Kidney capillary endothelial cell (primary cell): ENCODE measurements around the gene COL18A1.

Experiments
- DNase-seq: peaks from one replicate; pipeline ENCODE4 v3.0.0-alpha.2; 2018; ENCODE audit warnings: low spot score

The COL18A1 gene

GRCh38 chr21:45455674-45456583 lies 51.0 kb downstream of the COL18A1 start:
- no peak for DNase-seq

DNA sequence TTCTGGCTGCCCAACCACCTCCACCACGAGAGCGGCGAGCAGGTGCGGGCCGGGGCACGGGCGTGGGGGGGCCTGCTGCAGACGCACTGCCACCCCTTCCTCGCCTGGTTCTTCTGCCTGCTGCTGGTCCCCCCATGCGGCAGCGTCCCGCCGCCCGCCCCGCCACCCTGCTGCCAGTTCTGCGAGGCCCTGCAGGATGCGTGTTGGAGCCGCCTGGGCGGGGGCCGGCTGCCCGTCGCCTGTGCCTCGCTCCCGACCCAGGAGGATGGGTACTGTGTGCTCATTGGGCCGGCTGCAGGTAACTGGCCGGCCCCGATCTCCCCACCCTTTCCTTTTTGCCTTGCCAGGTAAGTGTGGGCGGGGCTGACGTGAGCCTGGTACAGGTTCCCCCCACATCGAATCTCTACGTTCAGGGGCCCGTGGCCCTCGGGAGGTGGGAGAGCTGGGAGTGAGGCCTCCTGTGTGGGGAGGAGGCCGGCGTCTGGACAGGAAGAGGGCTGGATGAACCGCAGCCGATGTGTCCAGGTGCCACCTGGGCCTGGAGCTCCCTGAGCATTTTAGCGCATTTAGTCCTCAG lies 51.7 kb downstream of the COL18A1 start:
- no peak for DNase-seq

DNA sequence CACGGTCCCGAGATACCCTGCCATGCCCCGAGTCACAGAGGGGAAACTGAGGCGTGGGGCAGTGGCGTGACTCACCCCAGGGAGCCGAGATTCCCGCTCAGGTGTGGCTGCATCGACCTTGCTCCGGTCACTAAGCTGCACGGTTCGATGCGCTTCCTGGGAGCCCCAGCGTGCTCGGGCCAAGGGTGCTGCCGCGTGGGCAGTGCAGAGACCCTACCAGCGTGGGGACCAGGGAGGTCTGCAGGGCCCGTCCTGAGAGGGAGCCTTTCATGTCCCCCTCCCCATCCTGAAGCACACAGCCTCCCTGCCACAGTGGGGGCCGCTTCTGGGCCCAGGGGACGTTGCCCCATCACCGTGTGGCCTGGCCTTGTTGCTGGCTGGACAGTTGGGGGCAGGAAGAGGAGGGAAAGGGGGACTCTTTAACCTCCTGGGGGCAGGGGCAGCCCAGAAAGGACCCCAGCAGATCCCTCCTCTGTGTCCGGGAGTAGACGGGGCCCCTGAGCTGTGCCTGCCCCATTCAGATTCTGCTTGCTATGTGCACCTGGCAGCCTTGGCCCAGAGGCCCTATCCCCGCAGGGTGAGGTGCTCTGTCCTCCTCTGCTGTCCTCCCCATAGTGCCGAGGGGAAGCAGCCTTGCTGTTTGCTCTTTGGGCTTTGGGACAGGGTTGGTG lies 52.3 kb downstream of the COL18A1 start:
- no peak for DNase-seq

- no peak for DNase-seq
Measured at GRCh38 chr21:45457832-45458172, 52.8 kb downstream of the COL18A1 start.

GRCh38 chr21:45458281-45459170 lies 53.6 kb downstream of the COL18A1 start:
- DNase-seq = no peak

- no peak for DNase-seq
Measured at GRCh38 chr21:45459171-45460010, 54.4 kb downstream of the COL18A1 start.

- DNase-seq = no peak
Measured at GRCh38 chr21:45460011-45460565, 55.1 kb downstream of the COL18A1 start.

- DNase-seq = no peak
Measured at GRCh38 chr21:45460611-45461368, 55.8 kb downstream of the COL18A1 start.

GRCh38 chr21:45461369-45461750 lies 56.4 kb downstream of the COL18A1 start:
- no peak for DNase-seq

DNA sequence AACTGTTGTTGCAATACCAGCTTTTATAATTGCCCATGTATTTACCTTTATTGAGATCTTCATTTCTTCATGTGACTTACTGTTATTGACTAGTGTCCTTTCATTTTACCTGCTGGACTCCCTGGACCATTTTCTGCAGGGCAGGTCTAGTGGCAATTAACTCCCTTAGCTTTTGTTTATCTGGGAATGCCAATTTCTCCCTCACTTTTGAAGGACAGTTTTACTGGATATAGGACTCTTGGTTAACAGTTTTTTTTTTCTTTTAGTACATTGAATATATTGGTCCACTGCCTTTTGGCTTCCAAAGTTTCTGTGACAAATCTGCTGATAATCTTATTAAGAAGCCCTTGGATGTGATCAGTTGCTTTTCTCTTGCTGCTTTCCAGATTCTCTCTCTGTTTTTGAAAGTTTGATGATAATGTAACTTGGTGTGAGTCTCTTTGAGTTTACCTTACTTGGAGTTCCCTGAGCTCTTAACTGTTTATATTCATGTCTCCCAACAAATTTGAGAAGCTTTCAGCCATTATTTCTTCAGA lies 56.9 kb downstream of the COL18A1 start:
- DNase-seq = no peak

GRCh38 chr21:45463871-45464270 lies 58.9 kb downstream of the COL18A1 start:
- no peak for DNase-seq

DNA sequence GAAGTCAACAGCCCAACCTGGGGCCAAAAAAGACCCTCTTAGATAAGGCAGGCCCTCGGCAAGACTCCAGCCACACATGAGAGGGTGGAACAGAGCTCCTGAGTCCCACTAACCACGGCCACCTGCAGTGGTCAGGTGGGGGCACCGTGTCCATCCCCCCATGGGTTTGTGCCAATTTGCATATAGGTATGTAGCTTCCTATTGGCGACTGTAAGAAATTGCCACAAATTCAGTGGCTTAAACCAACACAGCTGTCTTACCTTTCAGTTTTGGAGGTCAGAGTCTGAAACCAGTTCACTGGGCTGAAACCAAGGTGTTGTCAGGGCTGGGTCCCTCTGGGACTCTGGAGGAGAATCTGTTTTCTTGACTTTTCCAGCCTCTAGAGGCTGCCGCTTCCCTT lies 59.3 kb downstream of the COL18A1 start:
- no peak for DNase-seq

DNA sequence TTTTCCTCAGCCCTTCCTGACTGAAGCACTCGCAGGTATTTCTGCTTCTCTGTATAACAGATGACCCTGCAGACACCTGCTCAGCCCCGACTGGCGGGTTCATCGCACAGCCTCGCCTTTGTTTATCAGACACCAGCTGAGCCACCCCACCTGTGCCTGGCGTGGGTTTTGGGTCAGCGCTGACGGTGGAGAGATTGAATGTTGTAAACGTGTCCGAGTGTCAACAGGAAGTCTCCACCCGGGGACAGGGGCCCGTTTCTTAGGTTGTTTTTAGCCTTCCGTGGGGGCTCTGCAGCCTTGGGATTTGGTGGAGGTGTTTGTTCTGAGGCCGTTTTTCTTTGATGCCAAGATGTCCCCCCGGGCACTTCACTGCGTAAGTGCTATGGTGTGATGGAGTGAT lies 60.1 kb downstream of the COL18A1 start:
- DNase-seq = no peak

DNA sequence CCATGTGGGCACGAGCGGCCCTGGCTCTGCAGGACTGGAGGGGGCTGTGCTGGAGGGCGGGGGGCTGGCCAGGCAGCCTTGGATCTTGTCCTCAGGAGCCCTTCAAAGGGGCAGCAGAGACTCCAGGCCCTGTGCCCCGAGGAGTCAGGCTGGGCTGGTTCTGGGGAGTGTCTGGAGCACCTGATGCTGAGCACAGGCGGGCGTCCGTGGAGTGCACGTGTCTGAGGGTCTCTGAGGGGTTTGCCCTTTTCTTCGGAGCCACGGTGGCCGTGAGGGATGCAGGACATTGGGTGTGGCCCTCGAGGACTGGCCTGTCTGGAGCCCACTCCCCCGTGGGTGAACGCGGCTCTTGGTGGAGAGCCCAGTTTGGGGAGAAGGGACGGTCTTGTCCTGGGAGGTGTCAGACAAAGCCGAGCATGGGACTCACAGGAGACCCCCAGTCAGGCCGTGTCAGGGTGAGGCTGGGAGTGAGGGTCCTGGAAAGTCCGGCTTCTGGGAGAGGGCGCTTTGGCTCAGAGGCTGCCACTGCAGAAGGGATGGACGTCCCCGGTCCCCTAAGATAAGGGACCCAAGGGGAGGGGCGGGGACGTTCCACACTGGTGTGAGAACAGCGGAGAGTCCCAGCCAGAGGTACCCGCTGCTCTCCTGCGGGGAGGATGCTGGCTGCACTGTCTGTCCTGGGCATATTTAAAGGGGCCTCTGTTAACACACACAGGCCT lies 60.8 kb downstream of the COL18A1 start:
- no peak for DNase-seq

DNA sequence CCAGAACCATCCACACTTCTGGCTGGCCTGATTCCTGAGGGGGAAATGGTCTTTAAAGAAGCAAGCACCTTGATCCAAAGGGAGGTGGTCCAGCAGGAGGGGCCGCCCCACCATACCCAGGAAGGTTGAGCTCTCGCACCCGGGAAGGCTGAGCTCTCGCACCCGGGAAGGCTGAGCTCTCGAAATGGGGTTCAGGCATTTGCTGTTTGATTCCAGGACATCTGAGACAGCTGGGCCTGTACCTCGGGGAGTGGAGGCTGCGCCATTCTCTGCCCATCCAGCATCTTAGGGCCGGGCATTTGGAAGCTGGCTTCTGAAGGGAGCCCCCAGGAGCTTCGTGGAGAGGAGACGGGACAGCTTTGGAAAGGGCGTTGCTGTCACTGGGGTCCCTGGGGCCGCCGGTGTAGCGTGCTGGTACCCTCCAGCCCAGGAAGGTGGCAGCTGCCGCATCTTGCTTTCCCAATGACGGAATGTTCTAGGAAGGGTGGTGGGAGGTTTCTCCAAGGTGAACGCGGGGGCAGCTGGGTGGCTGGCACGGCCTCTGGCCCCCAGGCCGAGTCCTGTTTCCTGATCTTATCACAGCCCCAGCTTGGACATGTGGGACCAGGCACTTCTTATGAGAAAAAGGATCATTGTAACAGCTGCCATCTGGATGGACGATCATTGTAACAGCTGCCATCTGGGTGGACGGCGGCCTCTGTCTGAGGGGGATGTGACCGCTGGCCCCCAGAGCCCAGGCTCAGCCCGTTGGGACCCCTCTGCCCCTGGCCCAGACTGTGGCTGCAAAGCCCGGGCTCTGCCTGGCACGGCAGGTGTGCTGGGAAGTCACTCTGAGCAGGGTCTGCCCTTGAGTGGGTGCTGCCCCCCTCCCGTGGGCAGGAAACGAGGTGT lies 61.6 kb downstream of the COL18A1 start:
- DNase-seq = no peak

DNA sequence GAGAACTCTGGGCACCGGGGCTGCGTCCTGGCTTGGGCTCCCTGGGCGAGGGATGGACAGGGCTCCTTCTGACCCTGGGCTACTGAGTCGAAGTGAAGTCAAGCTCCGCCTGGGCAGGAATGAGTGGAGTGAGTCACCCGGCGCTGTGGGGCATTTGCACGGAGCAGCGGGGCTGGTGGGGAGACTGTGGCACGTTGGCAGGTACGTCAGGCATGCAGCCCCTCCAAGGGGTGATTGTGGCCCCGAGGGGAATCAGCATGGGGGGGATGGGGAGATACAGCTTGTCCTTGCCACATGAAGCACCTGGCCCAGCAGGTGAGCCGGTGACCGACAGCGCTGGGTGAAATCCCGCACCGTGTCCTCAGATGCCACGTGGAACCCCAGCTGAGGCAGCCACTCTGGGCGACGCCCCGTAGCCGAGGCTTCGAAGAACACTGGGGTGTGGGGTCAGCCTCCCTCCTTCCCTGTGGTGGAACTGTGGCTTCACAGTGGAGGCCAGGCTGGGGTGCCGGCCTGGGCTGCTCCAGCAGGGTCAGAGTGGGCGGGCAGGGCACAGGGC lies 62.3 kb downstream of the COL18A1 start:
- no peak for DNase-seq

- no peak for DNase-seq
Measured at GRCh38 chr21:45468051-45468970, 63.3 kb downstream of the COL18A1 start.
